Ascending aorta (tissue), 2 donors: ENCODE results near the gene MTR. TPM values are rescaled to one million over a fixed set of nuclear protein-coding genes. Genes with fewer than 3 reads are reported as not detected.

Experiments
- DNase-seq, 2 donors: peaks; one replicate each; pipeline ENCODE4 v3.0.0-alpha.2; 2019; ENCODE audit warnings: low spot score in 2 of 2
- H3K27ac ChIP-seq, 2 donors: fragments of 200-600 bp; sonication (generic); one replicate each; pipeline ENCODE4 v1.5.1; 2016 to 2017; ENCODE audit warnings: mild to moderate bottlenecking in 1 of 2
- H3K27me3 ChIP-seq: fragments of 200-600 bp; sonication (generic); one replicate; pipeline ENCODE4 v1.5.1; 2017
- H3K36me3 ChIP-seq, 2 donors: fragments of 200-600 bp; sonication (generic); one replicate each; pipeline ENCODE4 v1.5.1; 2016
- H3K4me1 ChIP-seq, 2 donors: fragments of 200-600 bp; sonication (generic); one replicate each; pipeline ENCODE4 v1.5.1; 2016 to 2017; ENCODE audit warnings: mild to moderate bottlenecking in 1 of 2
- H3K4me3 ChIP-seq, 2 donors: fragments of 200-600 bp; sonication (generic); one replicate each; pipeline ENCODE4 v1.5.1; 2016 to 2017; ENCODE audit warnings: mild to moderate bottlenecking in 1 of 2
- H3K9me3 ChIP-seq, 2 donors: fragments of 200-600 bp; sonication (generic); one replicate each; pipeline ENCODE4 v1.5.1; 2016
- intact Hi-C: fragments of 100-400 bp; cut with DNase I; formaldehyde crosslinking; loops from one replicate; pipeline ENCODE4 v1.15.1; 2023
- total RNA-seq: library from RNA; depleted of rRNA; stranded (reverse); fragments of >200 nt; gene quantifications from one replicate; pipeline ENCODE4 v1.1.0, GENCODE V29; 2016
- TF ChIP-seq, protein P1 (sequence below), 3 experiments: fragments of 200-600 bp in 2 of 3; fragments of 450-650 bp in 1 of 3; sonication (generic) in 2 of 3; IDR thresholded peaks; one replicate each; pipeline ENCODE4 v1.5.1; 2016 to 2019; ENCODE audit warnings: antibody characterized with exemption in 3 of 3, mild to moderate bottlenecking in 1 of 3, moderate library complexity in 1 of 3

Gene MTR
- total RNA-seq, 1 donor from 2014 or later, result 36.1 TPM

DNA sequence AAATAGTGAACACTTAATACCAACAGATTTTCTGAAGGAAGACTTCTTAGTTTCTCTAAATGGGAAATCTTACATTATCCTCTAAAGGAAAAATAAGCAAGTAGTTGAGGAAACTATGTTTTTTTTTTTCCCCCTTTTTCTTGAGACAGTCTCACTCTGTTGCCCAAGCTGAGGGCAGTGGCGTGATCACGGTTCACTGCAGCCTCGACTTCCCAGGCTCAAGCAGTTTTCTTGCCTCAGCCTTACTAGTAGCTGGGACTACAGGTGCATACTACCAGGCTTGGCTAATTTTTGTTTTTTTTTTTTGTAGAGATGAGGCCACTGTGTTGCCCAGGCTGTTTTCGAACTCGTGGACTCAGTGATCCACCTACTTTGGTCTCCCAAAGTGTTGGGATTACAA, 3.9 kb downstream of the MTR start:
- H3K4me1 ChIP-seq, result peaks cover 0 to 25% of the 10 kb centered on the region in 2 donors
- H3K4me3 ChIP-seq, result no peak overlapping the region
- no peaks in the 10 kb centered on the region for H3K27me3 ChIP-seq
- no peak for DNase-seq
- H3K36me3 ChIP-seq, result peaks cover 0 to 8% of the 10 kb centered on the region in 2 donors
- H3K27ac ChIP-seq, result no peak overlapping the region
- H3K9me3 ChIP-seq, result no peaks in the 10 kb centered on the region
- intact Hi-C loops, result loop anchor here (5.0 kb wide), 3 partner anchors 517 to 1297 kb away; partner anchors contain the start of genes B3GALNT2 and ERO1B
- TF ChIP-seq, protein P1, sequence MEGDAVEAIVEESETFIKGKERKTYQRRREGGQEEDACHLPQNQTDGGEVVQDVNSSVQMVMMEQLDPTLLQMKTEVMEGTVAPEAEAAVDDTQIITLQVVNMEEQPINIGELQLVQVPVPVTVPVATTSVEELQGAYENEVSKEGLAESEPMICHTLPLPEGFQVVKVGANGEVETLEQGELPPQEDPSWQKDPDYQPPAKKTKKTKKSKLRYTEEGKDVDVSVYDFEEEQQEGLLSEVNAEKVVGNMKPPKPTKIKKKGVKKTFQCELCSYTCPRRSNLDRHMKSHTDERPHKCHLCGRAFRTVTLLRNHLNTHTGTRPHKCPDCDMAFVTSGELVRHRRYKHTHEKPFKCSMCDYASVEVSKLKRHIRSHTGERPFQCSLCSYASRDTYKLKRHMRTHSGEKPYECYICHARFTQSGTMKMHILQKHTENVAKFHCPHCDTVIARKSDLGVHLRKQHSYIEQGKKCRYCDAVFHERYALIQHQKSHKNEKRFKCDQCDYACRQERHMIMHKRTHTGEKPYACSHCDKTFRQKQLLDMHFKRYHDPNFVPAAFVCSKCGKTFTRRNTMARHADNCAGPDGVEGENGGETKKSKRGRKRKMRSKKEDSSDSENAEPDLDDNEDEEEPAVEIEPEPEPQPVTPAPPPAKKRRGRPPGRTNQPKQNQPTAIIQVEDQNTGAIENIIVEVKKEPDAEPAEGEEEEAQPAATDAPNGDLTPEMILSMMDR (IDR thresholded peaks at IDR 0.05), result no peak

DNA sequence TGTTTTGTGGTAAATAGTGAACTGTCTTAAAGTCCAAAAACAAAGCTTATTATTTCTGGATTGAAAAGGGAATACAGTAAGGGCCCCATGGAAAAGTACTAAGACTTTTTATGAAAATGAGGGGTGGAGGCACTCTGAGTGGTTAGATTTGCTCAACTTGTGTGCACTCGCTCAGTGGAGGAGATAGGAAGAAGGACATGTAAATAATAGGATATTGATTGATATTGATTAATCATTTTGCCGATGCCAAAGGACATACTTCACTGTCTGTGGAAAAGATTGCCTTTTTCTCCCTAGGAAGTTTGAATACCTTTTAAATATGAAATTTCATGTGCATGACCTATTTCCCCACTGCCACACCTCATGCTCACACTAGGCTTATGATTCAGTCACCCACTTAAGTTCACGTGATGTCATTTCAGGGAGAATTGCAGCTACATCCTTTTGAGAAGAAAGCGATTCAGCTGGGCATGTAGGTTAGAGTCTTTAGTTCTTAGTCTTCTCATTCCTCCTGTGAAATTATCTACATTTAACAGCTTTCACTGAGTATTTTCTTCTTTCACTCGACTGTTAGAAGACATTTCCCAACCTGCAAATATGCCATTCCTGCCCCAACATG, 5.0 kb downstream of the MTR start:
- no peak overlapping the region for H3K4me3 ChIP-seq
- peaks cover 0 to 22% of the 10 kb centered on the region in 2 donors for H3K4me1 ChIP-seq
- peaks cover 2 to 13% of the 10 kb centered on the region in 2 donors for H3K36me3 ChIP-seq
- intact Hi-C loops, result no loop called here
- H3K9me3 ChIP-seq, result no peaks in the 10 kb centered on the region
- no peak overlapping the region for H3K27ac ChIP-seq
- no peaks in the 10 kb centered on the region for H3K27me3 ChIP-seq
- TF ChIP-seq, protein P1 (IDR thresholded peaks at IDR 0.05), result no peak
- DNase-seq, result no peak

- intact Hi-C loops, result no loop called here
- Histone ChIP-seq H3K9me3 (no peaks in the 10 kb centered on the region), H3K27ac (no peak overlapping the region), H3K36me3 (peaks cover 3 to 13% of the 10 kb centered on the region in 2 donors), H3K4me3 (no peak overlapping the region), H3K27me3 (no peaks in the 10 kb centered on the region), H3K4me1 (peaks cover 0 to 22% of the 10 kb centered on the region in 2 donors)
- TF ChIP-seq, protein P1 (IDR thresholded peaks at IDR 0.05), result no peak
- no peak for DNase-seq
Measured at GRCh38 chr1:236800623-236801022, 5.5 kb downstream of the MTR start.

DNA sequence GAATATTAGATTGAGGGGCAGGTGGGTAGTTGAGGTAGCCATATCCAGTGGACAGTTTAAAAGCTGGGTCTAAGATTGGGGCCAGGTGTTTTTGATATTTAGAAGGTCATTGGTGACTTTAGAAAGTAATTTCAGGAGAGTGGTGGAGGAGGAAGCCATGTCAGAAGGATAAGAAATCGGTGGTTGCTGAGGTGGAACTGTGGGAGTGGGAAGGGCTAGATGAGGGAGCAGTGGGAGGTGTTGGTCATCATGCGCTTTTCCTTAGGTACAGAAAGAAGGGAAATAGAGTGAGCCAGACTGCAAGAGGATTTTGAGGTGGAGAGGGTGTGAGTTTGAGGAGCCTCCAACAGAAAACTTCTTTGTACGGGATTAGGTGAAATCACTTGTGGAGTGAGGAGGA, 7.2 kb downstream of the MTR start:
- TF ChIP-seq, protein P1 (IDR thresholded peaks at IDR 0.05), result no peak
- Histone ChIP-seq H3K4me1 (peaks cover 0 to 16% of the 10 kb centered on the region in 2 donors), H3K27ac (no peak overlapping the region), H3K4me3 (no peak overlapping the region), H3K36me3 (peaks cover 3 to 22% of the 10 kb centered on the region in 2 donors), H3K27me3 (no peaks in the 10 kb centered on the region), H3K9me3 (no peaks in the 10 kb centered on the region)
- DNase-seq, result no peak
- intact Hi-C loops, result no loop called here

GRCh38 chr1:236806634-236807033, 11.5 kb downstream of the MTR start:
- H3K27ac ChIP-seq, result no peak overlapping the region
- no peaks in the 10 kb centered on the region for H3K4me1 ChIP-seq
- intact Hi-C loops, result no loop called here
- H3K27me3 ChIP-seq, result no peaks in the 10 kb centered on the region
- no peak for DNase-seq
- H3K4me3 ChIP-seq, result no peak overlapping the region
- no peaks in the 10 kb centered on the region for H3K9me3 ChIP-seq
- TF ChIP-seq, protein P1 (IDR thresholded peaks at IDR 0.05), result no peak
- H3K36me3 ChIP-seq, result peaks cover 14 to 54% of the 10 kb centered on the region in 2 donors
